SU-DHL-6 (cell line): ENCODE data around the gene COL5A1.

Source experiments
- H2AFZ ChIP-seq: fragments of 200-600 bp; sonication (generic); 2 replicates; pipeline ENCODE4 v1.6.1; 2014; ENCODE audit warnings: low read depth, mild to moderate bottlenecking, moderate library complexity, mixed read lengths, antibody characterized with exemption, low read length; ENCODE audit not compliant: severe bottlenecking
- H3F3A ChIP-seq: fragments of 200-600 bp; shearing (Covaris generic); 2 replicates; pipeline ENCODE4 v1.6.0; 2016; ENCODE audit warnings: antibody characterized with exemption, mild to moderate bottlenecking; ENCODE audit not compliant: insufficient read depth
- H3K27ac ChIP-seq: fragments of 200-600 bp; sonication (generic); 2 replicates; pipeline ENCODE4 v1.5.1; 2016; ENCODE audit warnings: low read depth, mild to moderate bottlenecking, low read length, moderate library complexity, mixed read lengths
- H3K27me3 ChIP-seq: fragments of 200-600 bp; sonication (generic), shearing (Covaris generic); 2 replicates; pipeline ENCODE4 v1.6.0; 2014; ENCODE audit warnings: mild to moderate bottlenecking, low read length
- H3K36me3 ChIP-seq: fragments of 200-600 bp; sonication (generic); 2 replicates; pipeline ENCODE4 v1.6.1; 2014; ENCODE audit warnings: mild to moderate bottlenecking, low read length, mixed read lengths
- H3K4me2 ChIP-seq: fragments of 300-600, 200-600 bp; shearing (Covaris generic), sonication (generic); 2 replicates; pipeline ENCODE4 v1.6.0; 2014; ENCODE audit warnings: low read length, low read depth, mild to moderate bottlenecking; ENCODE audit not compliant: poor library complexity, severe bottlenecking
- H3K4me3 ChIP-seq: fragments of 200-600 bp; sonication (generic); 2 replicates; pipeline ENCODE4 v1.5.1; 2014; ENCODE audit warnings: antibody characterized with exemption, low read length, mild to moderate bottlenecking, mixed read lengths; ENCODE audit not compliant: insufficient read depth, poor library complexity, severe bottlenecking
- H3K79me2 ChIP-seq: fragments of 200-600 bp; sonication (generic); 2 replicates; pipeline ENCODE4 v1.6.1; 2014; ENCODE audit warnings: mild to moderate bottlenecking, low read length, moderate library complexity; ENCODE audit not compliant: insufficient read depth
- H3K9ac ChIP-seq: fragments of 200-600 bp; sonication (generic); 2 replicates; pipeline ENCODE4 v1.7.0; 2014; ENCODE audit warnings: mild to moderate bottlenecking, low read length
- H3K9me2 ChIP-seq: fragments of 200-600 bp; sonication (generic); replicated peaks from 2 replicates; pipeline ENCODE4 v1.6.1; 2014; ENCODE audit warnings: low read length; ENCODE audit not compliant: insufficient read depth
- H3K9me3 ChIP-seq: fragments of 200-600 bp; sonication (generic); 2 replicates; pipeline ENCODE4 v1.6.1; 2014; ENCODE audit warnings: low read length, mixed read lengths; ENCODE audit not compliant: insufficient read depth
- H4K20me1 ChIP-seq: fragments of 200-600 bp; sonication (generic); 2 replicates; pipeline ENCODE4 v1.6.1; 2014; ENCODE audit warnings: low read depth, mild to moderate bottlenecking, antibody characterized with exemption, low read length, moderate library complexity, mixed read lengths
- CTCF ChIP-seq: fragments of 200-600 bp; sonication (generic); IDR thresholded peaks from one replicate; pipeline ENCODE4 v1.5.1; 2017; ENCODE audit warnings: antibody characterized with exemption, mild to moderate bottlenecking, low read length, moderate library complexity; ENCODE audit not compliant: insufficient read depth, poor library complexity, severe bottlenecking
- EZH2phosphoT487 ChIP-seq: fragments of 200-600 bp; sonication (generic), shearing (Covaris generic); conservative IDR thresholded peaks from 2 replicates; pipeline ENCODE4 v1.6.1; 2018; ENCODE audit warnings: mild to moderate bottlenecking, antibody characterized with exemption, low read length, moderate library complexity, mixed read lengths

Gene COL5A1

GRCh38 chr9:134802216-134802795, 160.7 kb downstream of the COL5A1 start:
- H3K9me2 ChIP-seq = no peaks in the 10 kb centered on the region
- no peak for TF ChIP-seq EZH2phosphoT487
- TF ChIP-seq CTCF = no peak
- no peaks in the 10 kb centered on the region for H4K20me1 ChIP-seq
- H3K27ac ChIP-seq = no peak overlapping the region
- no peak overlapping the region for H2AFZ ChIP-seq
- H3K9ac ChIP-seq = no peak overlapping the region
- no peaks in the 10 kb centered on the region for H3K36me3 ChIP-seq
- no peak overlapping the region for H3K4me2 ChIP-seq
- no peaks in the 10 kb centered on the region for H3F3A ChIP-seq
- H3K27me3 ChIP-seq = no peaks in the 10 kb centered on the region
- H3K9me3 ChIP-seq = no peaks in the 10 kb centered on the region
- no peaks in the 10 kb centered on the region for H3K79me2 ChIP-seq
- H3K4me3 ChIP-seq = no peak overlapping the region

GRCh38 chr9:134804871-134805270, 163.3 kb downstream of the COL5A1 start:
- no peak overlapping the region for H3K4me3 ChIP-seq
- no peaks in the 10 kb centered on the region for H4K20me1 ChIP-seq
- H3K79me2 ChIP-seq = no peaks in the 10 kb centered on the region
- no peaks in the 10 kb centered on the region for H3K9me2 ChIP-seq
- no peaks in the 10 kb centered on the region for H3K27me3 ChIP-seq
- H3K9ac ChIP-seq = no peak overlapping the region
- H3K36me3 ChIP-seq = no peaks in the 10 kb centered on the region
- no peaks in the 10 kb centered on the region for H3F3A ChIP-seq
- no peaks in the 10 kb centered on the region for H3K9me3 ChIP-seq
- no peak overlapping the region for H2AFZ ChIP-seq
- no peak for TF ChIP-seq EZH2phosphoT487
- TF ChIP-seq CTCF = no peak
- no peak overlapping the region for H3K4me2 ChIP-seq
- no peak overlapping the region for H3K27ac ChIP-seq

- Histone ChIP-seq H3K9me2 (no peaks in the 10 kb centered on the region), H3K27me3 (no peaks in the 10 kb centered on the region), H3K27ac (no peak overlapping the region), H3K4me3 (no peak overlapping the region), H4K20me1 (no peaks in the 10 kb centered on the region), H3K79me2 (no peaks in the 10 kb centered on the region), H3K9me3 (no peaks in the 10 kb centered on the region), H3K9ac (no peak overlapping the region), H3K36me3 (no peaks in the 10 kb centered on the region), H3F3A (no peaks in the 10 kb centered on the region), H2AFZ (no peak overlapping the region), H3K4me2 (no peak overlapping the region)
- no peak for TF ChIP-seq EZH2phosphoT487
- TF ChIP-seq CTCF = no peak
These were observed 166.3 kb downstream of the COL5A1 start for GRCh38 chr9:134807716-134808446.
